H1 (cell line): ENCODE measurements around the gene GANAB.

Source experiments
- BACH1 ChIP-seq: IDR thresholded peaks from 2 replicates; pipeline ENCODE4 v1.6.1; 2012; ENCODE audit warnings: low read length, improper control_type of control experiment
- BCL11A ChIP-seq, 2 experiments: IDR thresholded peaks; one replicate each; pipeline ENCODE4 v1.6.1; 2011; ENCODE audit warnings: low read depth in 2 of 2, low read length in 2 of 2, mild to moderate bottlenecking in 2 of 2
- BRCA1 ChIP-seq: IDR thresholded peaks from 2 replicates; pipeline ENCODE4 v1.6.1; 2012; ENCODE audit warnings: low read depth, low read length, improper control_type of control experiment
- EP300 ChIP-seq, 2 experiments: IDR thresholded peaks; 1 replicate in 1 of 2; 2 replicates in 1 of 2; pipeline ENCODE4 v1.6.1; 2011 to 2012; ENCODE audit warnings: low read depth in 2 of 2, low read length in 2 of 2, mild to moderate bottlenecking in 2 of 2, borderline replicate concordance in 1 of 2, inconsistent platforms in 1 of 2, moderate library complexity in 1 of 2
- EZH2 ChIP-seq: fragments of 200-600 bp; sonication (generic); IDR thresholded peaks from 2 replicates; pipeline ENCODE4 v1.7.1; 2012; ENCODE audit warnings: low read depth, mild to moderate bottlenecking, moderate library complexity, low read length, inconsistent platforms; ENCODE audit not compliant: severe bottlenecking
- GABPA ChIP-seq: IDR thresholded peaks from 2 replicates; pipeline ENCODE4 v1.6.1; 2011; ENCODE audit warnings: mild to moderate bottlenecking, low read length, moderate library complexity, borderline replicate concordance; ENCODE audit not compliant: insufficient read depth
- KDM1A ChIP-seq: fragments of 200-600, 300-600 bp; sonication (generic); IDR thresholded peaks from 2 replicates; pipeline ENCODE4 v1.7.1; 2016; ENCODE audit warnings: mild to moderate bottlenecking, low read length, borderline replicate concordance
- MAFK ChIP-seq: IDR thresholded peaks from 2 replicates; pipeline ENCODE4 v1.6.1; 2012; ENCODE audit warnings: low read depth, mild to moderate bottlenecking, improper control_type of control experiment, low read length
- NANOG ChIP-seq: IDR thresholded peaks from 2 replicates; pipeline ENCODE4 v1.6.1; 2011; ENCODE audit warnings: low read length, low read depth, mild to moderate bottlenecking, inconsistent platforms; ENCODE audit not compliant: insufficient read depth, poor library complexity, severe bottlenecking
- POLR2A ChIP-seq, 2 experiments: IDR thresholded peaks; 1 replicate in 1 of 2; 2 replicates in 1 of 2; pipeline ENCODE4 v1.6.1; 2011; ENCODE audit warnings: low read depth in 2 of 2, low read length in 2 of 2, mild to moderate bottlenecking in 2 of 2; ENCODE audit errors: control extremely low read depth in 1 of 2
- SP2 ChIP-seq: IDR thresholded peaks from 2 replicates; pipeline ENCODE4 v1.6.1; 2012; ENCODE audit warnings: mild to moderate bottlenecking, low read length, inconsistent platforms
- SUZ12 ChIP-seq: fragments of 200-600 bp; sonication (generic); IDR thresholded peaks from 2 replicates; pipeline ENCODE4 v1.6.1; 2012; ENCODE audit warnings: mild to moderate bottlenecking, inconsistent platforms, low read length, moderate library complexity, mixed read lengths
- TAF1 ChIP-seq: IDR thresholded peaks from 2 replicates; pipeline ENCODE4 v1.6.1; 2011; ENCODE audit warnings: mild to moderate bottlenecking, low read depth, low read length
- TF ChIP-seq, protein P1 (sequence below), 3 experiments: IDR thresholded peaks; 1 replicate in 2 of 3; 2 replicates in 1 of 3; pipeline versions ENCODE4 v1.5.1 to v1.6.1; 2011; ENCODE audit warnings: low read length in 3 of 3, mild to moderate bottlenecking in 3 of 3, inconsistent platforms in 2 of 3, low read depth in 1 of 3, moderate library complexity in 1 of 3; ENCODE audit not compliant: insufficient read depth in 1 of 3; ENCODE audit errors: control extremely low read depth in 1 of 3

DNA sequence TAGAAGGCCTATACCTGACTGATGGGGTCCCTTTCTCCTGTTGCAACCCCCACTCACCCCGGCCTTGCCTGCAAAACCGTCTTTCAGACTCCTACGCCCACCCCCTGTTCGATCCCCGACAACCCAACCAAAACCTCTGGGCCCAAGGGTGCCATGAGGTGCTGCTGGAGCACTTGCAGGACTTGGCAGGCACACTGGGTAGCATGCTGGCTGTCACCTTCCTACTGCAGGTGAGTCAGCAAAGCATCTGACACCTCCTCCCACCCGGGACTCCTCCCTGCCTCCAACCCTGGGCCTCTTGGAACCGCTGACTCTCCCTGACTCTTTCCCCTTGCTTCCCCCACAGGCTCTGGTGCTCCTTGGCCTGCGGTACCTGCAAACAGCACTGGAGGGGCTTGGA is 32.1 kb downstream of the GANAB start:
- TF ChIP-seq BRCA1, result no peak
- no peak for TF ChIP-seq BACH1
- no peak for TF ChIP-seq MAFK
- TF ChIP-seq SUZ12, result no peak
- TF ChIP-seq, protein P1, sequence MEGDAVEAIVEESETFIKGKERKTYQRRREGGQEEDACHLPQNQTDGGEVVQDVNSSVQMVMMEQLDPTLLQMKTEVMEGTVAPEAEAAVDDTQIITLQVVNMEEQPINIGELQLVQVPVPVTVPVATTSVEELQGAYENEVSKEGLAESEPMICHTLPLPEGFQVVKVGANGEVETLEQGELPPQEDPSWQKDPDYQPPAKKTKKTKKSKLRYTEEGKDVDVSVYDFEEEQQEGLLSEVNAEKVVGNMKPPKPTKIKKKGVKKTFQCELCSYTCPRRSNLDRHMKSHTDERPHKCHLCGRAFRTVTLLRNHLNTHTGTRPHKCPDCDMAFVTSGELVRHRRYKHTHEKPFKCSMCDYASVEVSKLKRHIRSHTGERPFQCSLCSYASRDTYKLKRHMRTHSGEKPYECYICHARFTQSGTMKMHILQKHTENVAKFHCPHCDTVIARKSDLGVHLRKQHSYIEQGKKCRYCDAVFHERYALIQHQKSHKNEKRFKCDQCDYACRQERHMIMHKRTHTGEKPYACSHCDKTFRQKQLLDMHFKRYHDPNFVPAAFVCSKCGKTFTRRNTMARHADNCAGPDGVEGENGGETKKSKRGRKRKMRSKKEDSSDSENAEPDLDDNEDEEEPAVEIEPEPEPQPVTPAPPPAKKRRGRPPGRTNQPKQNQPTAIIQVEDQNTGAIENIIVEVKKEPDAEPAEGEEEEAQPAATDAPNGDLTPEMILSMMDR (IDR thresholded peaks at IDR 0.05; ENCODE audit: control extremely low read depth in 1 of 3, insufficient read depth in 1 of 3, low read depth in 1 of 3, low read length in 3 of 3), result no peak
- no peak for TF ChIP-seq KDM1A
- no peak for TF ChIP-seq GABPA
- TF ChIP-seq TAF1, result no peak
- TF ChIP-seq SP2, result no peak
- TF ChIP-seq EP300 (IDR thresholded peaks at IDR 0.05; ENCODE audit: borderline replicate concordance in 1 of 2, low read depth in 2 of 2, low read length in 2 of 2), result no peak
- no peak for TF ChIP-seq EZH2
- no peak for TF ChIP-seq POLR2A (IDR thresholded peaks at IDR 0.05; ENCODE audit: control extremely low read depth in 1 of 2, low read depth in 2 of 2, low read length in 2 of 2)
- no peak for TF ChIP-seq BCL11A (IDR thresholded peaks at IDR 0.05; ENCODE audit: low read depth in 2 of 2, low read length in 2 of 2)
- no peak for TF ChIP-seq NANOG
